ENCODE results near the gene SOCS7. TPM values are rescaled to one million over a fixed set of nuclear protein-coding genes. Genes with fewer than 3 reads are reported as not detected.

Gene SOCS7
- total RNA-seq, 2 experiments from 2014 or later = 18.0 to 18.9 TPM

DNA sequence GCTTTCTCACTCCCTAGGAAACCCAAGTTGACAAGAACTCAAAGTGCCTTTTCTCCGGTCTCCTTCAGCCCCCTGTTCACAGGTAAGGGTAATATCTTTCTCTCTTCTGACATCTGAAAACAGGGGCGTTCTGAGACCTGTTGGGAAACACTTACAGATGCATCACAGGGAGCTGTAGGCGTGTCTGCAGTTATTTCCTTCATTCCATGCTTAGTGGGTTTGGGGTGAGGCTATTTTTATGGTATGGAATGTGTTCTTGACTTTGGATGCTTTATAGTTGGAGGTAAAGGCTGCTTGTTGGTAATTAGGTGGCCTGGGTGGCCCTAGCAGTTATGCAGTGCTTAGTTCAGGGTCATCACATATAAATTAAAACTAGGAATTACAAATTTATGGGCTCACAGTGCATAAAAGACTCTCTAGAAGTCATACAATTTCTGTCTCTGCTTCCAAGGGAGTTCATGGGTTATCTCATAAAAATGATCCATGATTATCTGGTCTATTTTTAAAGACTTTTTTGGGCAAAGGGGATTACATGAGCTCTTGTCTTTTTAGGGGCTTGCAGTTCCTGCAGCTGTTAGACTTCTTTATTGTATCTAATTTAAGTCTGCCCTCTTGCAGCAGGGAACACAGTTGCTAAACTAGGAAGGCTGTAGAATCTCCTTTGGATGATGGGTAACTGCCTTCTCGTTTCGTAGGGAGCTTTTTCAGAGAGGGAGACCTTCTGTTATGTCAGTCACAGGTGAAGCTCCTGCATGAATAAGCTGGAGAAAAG is 10.2 kb downstream of the SOCS7 start:
- TF ChIP-seq, protein P1, sequence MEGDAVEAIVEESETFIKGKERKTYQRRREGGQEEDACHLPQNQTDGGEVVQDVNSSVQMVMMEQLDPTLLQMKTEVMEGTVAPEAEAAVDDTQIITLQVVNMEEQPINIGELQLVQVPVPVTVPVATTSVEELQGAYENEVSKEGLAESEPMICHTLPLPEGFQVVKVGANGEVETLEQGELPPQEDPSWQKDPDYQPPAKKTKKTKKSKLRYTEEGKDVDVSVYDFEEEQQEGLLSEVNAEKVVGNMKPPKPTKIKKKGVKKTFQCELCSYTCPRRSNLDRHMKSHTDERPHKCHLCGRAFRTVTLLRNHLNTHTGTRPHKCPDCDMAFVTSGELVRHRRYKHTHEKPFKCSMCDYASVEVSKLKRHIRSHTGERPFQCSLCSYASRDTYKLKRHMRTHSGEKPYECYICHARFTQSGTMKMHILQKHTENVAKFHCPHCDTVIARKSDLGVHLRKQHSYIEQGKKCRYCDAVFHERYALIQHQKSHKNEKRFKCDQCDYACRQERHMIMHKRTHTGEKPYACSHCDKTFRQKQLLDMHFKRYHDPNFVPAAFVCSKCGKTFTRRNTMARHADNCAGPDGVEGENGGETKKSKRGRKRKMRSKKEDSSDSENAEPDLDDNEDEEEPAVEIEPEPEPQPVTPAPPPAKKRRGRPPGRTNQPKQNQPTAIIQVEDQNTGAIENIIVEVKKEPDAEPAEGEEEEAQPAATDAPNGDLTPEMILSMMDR (IDR thresholded peaks at IDR 0.05) = no peak
- H3K4me1 Mint-ChIP-seq (ENCODE audit: low read depth) = peaks cover 11% of the 10 kb centered on the region
- ATAC-seq (no peak), DNase-seq (no peak)
- H3K27ac Mint-ChIP-seq = no peak overlapping the region
- POLR2A ChIA-PET = no interaction called here
- intact Hi-C loops (cut with micrococcal nuclease) = no loop called here
- no peaks in the 10 kb centered on the region for H3K27me3 Mint-ChIP-seq
- no peak overlapping the region for H3K4me3 Mint-ChIP-seq
- H3K36me3 Mint-ChIP-seq (ENCODE audit: low read depth) = peaks cover 2% of the 10 kb centered on the region
- no peaks in the 10 kb centered on the region for H3K9me3 Mint-ChIP-seq
- CTCF ChIA-PET = interaction anchor here (1.2 to 8.0 kb wide), 3 partner anchors 12 to 52 kb away, joined by 5 to 66 read pairs (median 8); partner anchors contain the start of gene SOCS7

DNA sequence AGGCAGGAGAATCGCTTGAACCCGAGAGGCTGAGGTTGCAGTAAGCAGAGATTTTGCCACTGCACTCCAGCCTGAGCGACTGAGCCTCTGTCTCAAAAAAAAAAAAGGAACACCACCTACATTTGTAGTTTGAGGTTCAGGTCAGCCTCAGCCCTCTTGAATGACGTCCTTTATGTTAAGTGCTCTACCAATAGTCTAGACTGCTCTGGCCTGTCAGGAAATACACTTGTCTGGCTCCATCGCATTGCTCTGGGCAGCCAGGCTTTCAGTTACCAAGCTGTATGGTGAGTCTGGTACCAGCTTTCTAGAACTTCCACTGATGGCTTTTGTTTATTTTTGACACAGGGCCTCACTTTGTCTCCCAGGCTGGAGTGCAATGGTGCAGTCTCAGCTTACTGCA is 11.4 kb downstream of the SOCS7 start:
- POLR2A ChIA-PET = interaction anchor here (1.3 to 1.7 kb wide), 2 partner anchors 8 to 9 kb away, joined by 3 read pairs; no protein-coding TSS in a partner anchor
- no peaks in the 10 kb centered on the region for H3K27me3 Mint-ChIP-seq
- no peak for DNase-seq
- TF ChIP-seq, protein P1 (IDR thresholded peaks at IDR 0.05) = no peak
- no peak overlapping the region for H3K4me3 Mint-ChIP-seq
- no peak for ATAC-seq
- H3K36me3 Mint-ChIP-seq (ENCODE audit: low read depth) = peaks cover 7% of the 10 kb centered on the region
- H3K27ac Mint-ChIP-seq = no peak overlapping the region
- H3K4me1 Mint-ChIP-seq (ENCODE audit: low read depth) = peaks cover 1% of the 10 kb centered on the region
- intact Hi-C loops (cut with micrococcal nuclease) = no loop called here
- CTCF ChIA-PET = interaction anchor here (2.5 to 8.0 kb wide), 2 partner anchors 14 to 51 kb away, joined by 8 to 66 read pairs; partner anchors contain the start of gene SOCS7
- H3K9me3 Mint-ChIP-seq = no peaks in the 10 kb centered on the region

- POLR2A ChIA-PET = interaction anchor here (1.1 to 2.4 kb wide), 3 partner anchors 10 to 42 kb away, joined by 3 to 9 read pairs (median 4); no protein-coding TSS in a partner anchor
- Mint-ChIP-seq H3K36me3 (ENCODE audit: low read depth) (peaks cover 15% of the 10 kb centered on the region), H3K27ac (no peak overlapping the region), H3K4me1 (ENCODE audit: low read depth) (no peaks in the 10 kb centered on the region), H3K4me3 (no peak overlapping the region), H3K27me3 (no peaks in the 10 kb centered on the region), H3K9me3 (no peaks in the 10 kb centered on the region)
- ATAC-seq (no peak), DNase-seq (no peak)
- intact Hi-C loops (cut with micrococcal nuclease) = no loop called here
- CTCF ChIA-PET = interaction anchor here (1.3 to 8.0 kb wide), 4 partner anchors 9 to 15 kb away, joined by 3 to 66 read pairs (median 6); partner anchors contain the start of gene SOCS7
- TF ChIP-seq, protein P1 (IDR thresholded peaks at IDR 0.05) = no peak
These were observed 13.1 kb downstream of the SOCS7 start for GRCh38 chr17:38364741-38365140.

- H3K27ac Mint-ChIP-seq = no peak overlapping the region
- H3K36me3 Mint-ChIP-seq (ENCODE audit: low read depth) = peaks cover 26% of the 10 kb centered on the region
- no peaks in the 10 kb centered on the region for H3K27me3 Mint-ChIP-seq
- no peak overlapping the region for H3K4me3 Mint-ChIP-seq
- ATAC-seq = no peak
- H3K4me1 Mint-ChIP-seq (ENCODE audit: low read depth) = no peaks in the 10 kb centered on the region
- DNase-seq = no peak
- intact Hi-C loops (cut with micrococcal nuclease) = no loop called here
- CTCF ChIA-PET = no interaction called here
- TF ChIP-seq, protein P1 (IDR thresholded peaks at IDR 0.05) = no peak
- no peaks in the 10 kb centered on the region for H3K9me3 Mint-ChIP-seq
- POLR2A ChIA-PET = no interaction called here
These were observed 17.7 kb downstream of the SOCS7 start for GRCh38 chr17:38369124-38369886.
